DOHH2 (cell line): ENCODE data around the gene UPF2.

ENCODE experiments used
- H3F3A ChIP-seq: fragments of 200-600 bp; sonication (generic), shearing (Covaris generic); 2 replicates; pipeline ENCODE4 v1.6.0; 2016; ENCODE audit warnings: antibody characterized with exemption, mild to moderate bottlenecking; ENCODE audit not compliant: control insufficient read depth, insufficient read depth
- H3K27ac ChIP-seq: fragments of 200-600 bp; sonication (generic); 2 replicates; pipeline ENCODE4 v1.5.1; 2014; ENCODE audit warnings: low read depth, mild to moderate bottlenecking, low read length, moderate library complexity
- H3K27me3 ChIP-seq: fragments of 200-600 bp; sonication (generic); 2 replicates; pipeline ENCODE4 v1.6.1; 2014; ENCODE audit warnings: mild to moderate bottlenecking, low read length, mixed read lengths; ENCODE audit not compliant: control insufficient read depth
- H3K36me3 ChIP-seq: fragments of 200-600 bp; sonication (generic); 2 replicates; pipeline ENCODE4 v1.6.1; 2014; ENCODE audit warnings: mild to moderate bottlenecking, low read length, moderate library complexity, mixed read lengths; ENCODE audit not compliant: control insufficient read depth
- H3K4me1 ChIP-seq: fragments of 200-600 bp; sonication (generic); 2 replicates; pipeline ENCODE4 v1.6.1; 2014; ENCODE audit warnings: mild to moderate bottlenecking, low read length, mixed read lengths; ENCODE audit not compliant: control insufficient read depth
- H3K4me2 ChIP-seq: fragments of 200-600 bp; sonication (generic); 2 replicates; pipeline ENCODE4 v1.6.0; 2014; ENCODE audit warnings: mild to moderate bottlenecking, low read length, moderate library complexity
- H3K4me3 ChIP-seq: fragments of 200-600 bp; sonication (generic); 2 replicates; pipeline ENCODE4 v1.5.1; 2014; ENCODE audit warnings: mild to moderate bottlenecking, low read length, mixed read lengths
- H3K79me2 ChIP-seq: fragments of 200-600 bp; sonication (generic); 2 replicates; pipeline ENCODE4 v1.6.1; 2014; ENCODE audit warnings: mild to moderate bottlenecking, low read length, mixed read lengths; ENCODE audit not compliant: control insufficient read depth
- H3K9me2 ChIP-seq: fragments of 200-600 bp; sonication (generic); replicated peaks from 2 replicates; pipeline ENCODE4 v1.6.1; 2014; ENCODE audit warnings: mild to moderate bottlenecking, low read length, mixed read lengths; ENCODE audit not compliant: control insufficient read depth
- H3K9me3 ChIP-seq: fragments of 200-600 bp; sonication (generic); 2 replicates; pipeline ENCODE4 v1.6.1; 2014; ENCODE audit warnings: antibody characterized with exemption, low read length, mixed read lengths; ENCODE audit not compliant: control insufficient read depth, insufficient read depth
- H4K20me1 ChIP-seq: fragments of 200-600 bp; sonication (generic); 2 replicates; pipeline ENCODE4 v1.6.0; 2014; ENCODE audit warnings: low read depth, mild to moderate bottlenecking, antibody characterized with exemption, low read length, moderate library complexity; ENCODE audit not compliant: control insufficient read depth, insufficient read depth
- EZH2phosphoT487 ChIP-seq: fragments of 200-600 bp; sonication (generic); IDR thresholded peaks from 2 replicates; pipeline ENCODE4 v1.6.1; 2017; ENCODE audit warnings: borderline replicate concordance, mild to moderate bottlenecking, antibody characterized with exemption, low read length, moderate library complexity, mixed read lengths
- TF ChIP-seq, protein P1 (sequence below): fragments of 200-600 bp; sonication (generic); IDR thresholded peaks from one replicate; pipeline ENCODE4 v1.5.1; 2014; ENCODE audit warnings: antibody characterized with exemption, mild to moderate bottlenecking, low read depth, low read length; ENCODE audit not compliant: poor library complexity, severe bottlenecking

UPF2 gene

DNA sequence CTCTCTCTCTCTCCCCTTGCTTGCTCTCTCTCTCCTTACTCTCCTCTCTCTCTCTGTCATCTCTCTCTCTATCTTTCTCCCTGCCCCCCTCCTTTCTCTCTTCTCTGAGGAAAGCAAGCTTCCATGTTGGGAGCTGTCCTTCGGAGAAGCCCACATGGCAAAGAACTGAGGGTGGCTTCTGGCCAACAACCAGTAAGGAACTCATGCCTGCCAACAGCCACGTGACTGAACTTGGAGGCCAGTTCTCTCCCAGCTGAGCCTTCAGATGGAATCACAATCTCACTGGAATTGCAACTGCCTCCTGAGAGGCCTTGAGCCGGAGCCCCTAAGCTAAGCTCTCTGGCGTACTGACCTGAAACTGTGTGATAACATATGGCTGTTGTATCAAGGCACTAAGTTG is 14.1 kb upstream of the UPF2 start:
- H3K9me3 ChIP-seq: no peaks in the 10 kb centered on the region
- H3K4me1 ChIP-seq: peaks cover 22% of the 10 kb centered on the region

DNA sequence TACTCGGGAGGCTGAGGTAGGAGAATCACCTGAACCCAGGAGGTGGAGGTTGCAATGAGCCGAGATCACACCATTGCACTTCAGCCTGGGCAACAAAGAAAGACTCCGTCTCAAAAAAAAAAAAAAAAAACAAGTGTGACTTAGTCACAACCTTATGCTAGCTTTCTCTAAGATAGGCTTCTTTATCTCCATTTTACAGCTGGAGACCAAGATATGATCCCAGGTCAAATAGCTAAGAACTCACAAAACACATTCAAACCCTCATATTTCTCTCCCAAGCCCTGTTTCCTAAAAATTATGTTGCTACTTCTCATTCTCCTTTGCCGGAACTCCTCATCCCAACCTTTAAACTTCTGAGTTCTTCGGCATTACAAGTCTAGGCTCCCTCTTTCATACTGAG is 13.1 kb upstream of the UPF2 start:
- Histone ChIP-seq H3K9me2 (no peaks in the 10 kb centered on the region), H3K36me3 (no peaks in the 10 kb centered on the region), H3K79me2 (no peaks in the 10 kb centered on the region), H3K9me3 (no peaks in the 10 kb centered on the region), H3K4me3 (no peak overlapping the region), H3K4me1 (peaks cover 33% of the 10 kb centered on the region), H4K20me1 (no peaks in the 10 kb centered on the region), H3F3A (no peaks in the 10 kb centered on the region), H3K4me2 (no peak overlapping the region), H3K27ac (no peak overlapping the region), H3K27me3 (no peaks in the 10 kb centered on the region)
- TF ChIP-seq, protein P1, sequence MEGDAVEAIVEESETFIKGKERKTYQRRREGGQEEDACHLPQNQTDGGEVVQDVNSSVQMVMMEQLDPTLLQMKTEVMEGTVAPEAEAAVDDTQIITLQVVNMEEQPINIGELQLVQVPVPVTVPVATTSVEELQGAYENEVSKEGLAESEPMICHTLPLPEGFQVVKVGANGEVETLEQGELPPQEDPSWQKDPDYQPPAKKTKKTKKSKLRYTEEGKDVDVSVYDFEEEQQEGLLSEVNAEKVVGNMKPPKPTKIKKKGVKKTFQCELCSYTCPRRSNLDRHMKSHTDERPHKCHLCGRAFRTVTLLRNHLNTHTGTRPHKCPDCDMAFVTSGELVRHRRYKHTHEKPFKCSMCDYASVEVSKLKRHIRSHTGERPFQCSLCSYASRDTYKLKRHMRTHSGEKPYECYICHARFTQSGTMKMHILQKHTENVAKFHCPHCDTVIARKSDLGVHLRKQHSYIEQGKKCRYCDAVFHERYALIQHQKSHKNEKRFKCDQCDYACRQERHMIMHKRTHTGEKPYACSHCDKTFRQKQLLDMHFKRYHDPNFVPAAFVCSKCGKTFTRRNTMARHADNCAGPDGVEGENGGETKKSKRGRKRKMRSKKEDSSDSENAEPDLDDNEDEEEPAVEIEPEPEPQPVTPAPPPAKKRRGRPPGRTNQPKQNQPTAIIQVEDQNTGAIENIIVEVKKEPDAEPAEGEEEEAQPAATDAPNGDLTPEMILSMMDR: no peak
- no peak for TF ChIP-seq EZH2phosphoT487

More for the DNA sequence above, 14.1 kb upstream of the UPF2 start:
- Histone ChIP-seq H3K9me2 (no peaks in the 10 kb centered on the region), H3K36me3 (no peaks in the 10 kb centered on the region), H3K27ac (no peak overlapping the region), H3K79me2 (no peaks in the 10 kb centered on the region), H3F3A (no peaks in the 10 kb centered on the region), H3K4me2 (no peak overlapping the region), H4K20me1 (no peaks in the 10 kb centered on the region), H3K27me3 (no peaks in the 10 kb centered on the region), H3K4me3 (no peak overlapping the region)
- no peak for TF ChIP-seq EZH2phosphoT487
- TF ChIP-seq, protein P1: no peak

DNA sequence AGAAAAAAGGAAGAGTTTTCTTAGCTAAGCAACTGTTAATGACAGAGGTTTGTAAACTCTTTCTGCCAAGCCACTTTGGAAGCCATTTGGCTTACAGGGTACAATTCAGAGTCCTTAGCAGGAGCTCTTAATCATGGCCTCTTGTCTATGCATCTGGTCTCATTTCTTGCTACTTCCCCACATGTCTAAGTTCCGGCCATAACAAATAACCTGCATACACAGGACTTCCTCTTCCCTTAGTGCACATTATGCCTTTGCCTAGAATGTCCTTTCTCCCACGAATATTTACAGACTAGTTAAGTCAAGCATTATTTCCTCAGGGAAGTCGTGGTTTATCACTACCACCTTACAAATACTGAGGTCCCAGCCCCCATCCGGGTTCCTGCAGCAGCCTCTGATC is 8.6 kb upstream of the UPF2 start:
- peak overlapping the region; percentile 14; the same call in 1 of the 2 replicates for H3K27ac ChIP-seq
- H3K27me3 ChIP-seq: no peaks in the 10 kb centered on the region
- TF ChIP-seq EZH2phosphoT487: no peak
- TF ChIP-seq, protein P1: no peak
- no peaks in the 10 kb centered on the region for H3K36me3 ChIP-seq
- no peaks in the 10 kb centered on the region for H3K79me2 ChIP-seq
- no peaks in the 10 kb centered on the region for H3K9me2 ChIP-seq
- H3K4me2 ChIP-seq: peak overlapping the region; percentile 12
- peak overlapping the region; percentile 6 for H3K4me3 ChIP-seq
- H3K9me3 ChIP-seq: no peaks in the 10 kb centered on the region
- H3K4me1 ChIP-seq: peaks cover 45% of the 10 kb centered on the region
- H3F3A ChIP-seq: no peaks in the 10 kb centered on the region
- no peaks in the 10 kb centered on the region for H4K20me1 ChIP-seq
